Measurements from ENCODE around the gene AGPS. TPM values are rescaled to one million over a fixed set of nuclear protein-coding genes. Genes with fewer than 3 reads are reported as not detected.
A peak's percentile ranks its signal among the peaks of the same experiment; 100 is the strongest.

AGPS gene
- total and polyA plus RNA-seq, 2 of the 13 experiments (the other 11 are each of a cell fraction or from before 2014, with no cell fraction given): 39.4 to 99.0 TPM

GRCh38 chr2:177405029-177405692 lies 12.6 kb downstream of the AGPS start (continued):
- TF ChIP-seq AHDC1 (CRISPR knock-in tag; IDR thresholded peaks at IDR 0.05; ENCODE audit: borderline replicate concordance) (peak; percentile 82; the same call in 1 of the 2 replicates), ARNT2 (CRISPR knock-in tag; IDR thresholded peaks at IDR 0.05; ENCODE audit: low read depth) (0 out of 2 replicates have a peak, but pooled peaks have one; percentile 35), TEAD2 (CRISPR knock-in tag; IDR thresholded peaks at IDR 0.05) (no peak), NFAT5 (CRISPR knock-in tag; IDR thresholded peaks at IDR 0.05) (no peak), ZC3H4 (CRISPR knock-in tag; IDR thresholded peaks at IDR 0.05; ENCODE audit: borderline replicate concordance) (no peak), ZSCAN5A (CRISPR knock-in tag; IDR thresholded peaks at IDR 0.05; ENCODE audit: borderline replicate concordance) (no peak), TFDP2 (CRISPR knock-in tag; IDR thresholded peaks at IDR 0.05) (no peak), PITX1 (CRISPR knock-in tag; IDR thresholded peaks at IDR 0.05) (no peak), CERS6 (CRISPR knock-in tag; IDR thresholded peaks at IDR 0.05) (no peak), ISX (CRISPR knock-in tag; conservative IDR thresholded peaks at IDR 0.05) (no peak), ZNF30 (CRISPR knock-in tag; IDR thresholded peaks at IDR 0.05) (no peak), PLSCR1 (CRISPR knock-in tag; IDR thresholded peaks at IDR 0.05; ENCODE audit: borderline replicate concordance) (no peak), ZNF468 (CRISPR knock-in tag; IDR thresholded peaks at IDR 0.05) (no peak)
